GM12873 (cell line): Measurements from ENCODE around the gene SLIT3.

Experiments
- CTCF ChIP-seq: IDR thresholded peaks from 2 replicates; pipeline ENCODE4 v1.5.1; 2012; ENCODE audit warnings: low read depth, mild to moderate bottlenecking, moderate library complexity, low read length, control low read depth; ENCODE audit not compliant: insufficient read depth; ENCODE audit errors: missing control alignments

The SLIT3 gene

GRCh38 chr5:168961681-168962080 is 339.3 kb downstream of the SLIT3 start:
- no peak for TF ChIP-seq CTCF

- no peak for TF ChIP-seq CTCF
These were observed 340.4 kb downstream of the SLIT3 start for GRCh38 chr5:168960497-168960896.

- TF ChIP-seq CTCF: no peak
These were observed 347.6 kb downstream of the SLIT3 start for GRCh38 chr5:168953351-168953750.

- no peak for TF ChIP-seq CTCF
These were observed 348.7 kb downstream of the SLIT3 start for GRCh38 chr5:168952196-168952595.

GRCh38 chr5:168951769-168952168 is 349.2 kb downstream of the SLIT3 start:
- no peak for TF ChIP-seq CTCF

GRCh38 chr5:168951356-168951755 is 349.6 kb downstream of the SLIT3 start:
- TF ChIP-seq CTCF: no peak

GRCh38 chr5:168950241-168950951 is 350.5 kb downstream of the SLIT3 start:
- TF ChIP-seq CTCF: no peak
